HepG2 (cell line): Measurements from ENCODE around the gene LMCD1. TPM values are rescaled to one million over a fixed set of nuclear protein-coding genes. Genes with fewer than 3 reads are reported as not detected.

Experiments
- ARID2 ChIP-seq: sonication (generic); formaldehyde crosslinking; IDR thresholded peaks from 2 replicates; pipeline ENCODE4 v1.8.1; 2022; ENCODE audit warnings: mild to moderate bottlenecking, missing genetic modification reagents, borderline replicate concordance
- DDIT3 ChIP-seq: sonication (generic); formaldehyde crosslinking; IDR thresholded peaks from 2 replicates; pipeline ENCODE4 v1.4.0; 2020; ENCODE audit warnings: mild to moderate bottlenecking, missing genetic modification reagents
- DNMT3B ChIP-seq: conservative IDR thresholded peaks from 2 replicates; pipeline ENCODE4 v1.6.1; 2016; ENCODE audit warnings: missing biosample characterization, control low read depth
- DZIP1 ChIP-seq: sonication (generic); formaldehyde crosslinking; IDR thresholded peaks from 2 replicates; pipeline ENCODE4 v1.5.0; 2020; ENCODE audit warnings: mild to moderate bottlenecking, missing genetic modification reagents
- FOSL2 ChIP-seq: sonication (generic); formaldehyde crosslinking; IDR thresholded peaks from 2 replicates; pipeline ENCODE4 v1.4.0; 2020; ENCODE audit warnings: missing genetic modification reagents
- FUBP1 ChIP-seq: sonication (generic); formaldehyde crosslinking; IDR thresholded peaks from 2 replicates; pipeline ENCODE4 v1.5.1; 2020; ENCODE audit warnings: missing genetic modification reagents, mild to moderate bottlenecking, borderline replicate concordance
- HDAC6 ChIP-seq: fragments of 200-600 bp; sonication (generic); IDR thresholded peaks from 2 replicates; pipeline ENCODE4 v1.7.0; 2017; ENCODE audit warnings: mild to moderate bottlenecking, antibody characterized with exemption, low read length, low read depth
- HMG20A ChIP-seq: IDR thresholded peaks from 2 replicates; pipeline ENCODE4 v1.6.1; 2016; ENCODE audit warnings: borderline replicate concordance
- KDM4B ChIP-seq: sonication (generic); formaldehyde crosslinking; IDR thresholded peaks from 2 replicates; pipeline ENCODE4 v1.4.0; 2020; ENCODE audit warnings: missing genetic modification reagents
- NFYC ChIP-seq: IDR thresholded peaks from 2 replicates; pipeline ENCODE4 v1.6.1; 2016; ENCODE audit warnings: missing genetic modification reagents, missing compliant biosample characterization
- NR0B2 ChIP-seq: sonication (generic); formaldehyde crosslinking; IDR thresholded peaks from 2 replicates; pipeline ENCODE4 v1.4.0; 2020; ENCODE audit warnings: mild to moderate bottlenecking, missing genetic modification reagents
- RBFOX2 ChIP-seq: fragments of 200-400 bp; formaldehyde crosslinking; IDR thresholded peaks from 2 replicates; pipeline ENCODE4 v1.6.1; 2017; ENCODE audit warnings: low read depth, mild to moderate bottlenecking, low read length
- RFX1 ChIP-seq: fragments of 450-650 bp; IDR thresholded peaks from 2 replicates; pipeline ENCODE4 v1.6.1; 2017
- RNF2 ChIP-seq: fragments of 450-650 bp; conservative IDR thresholded peaks from 2 replicates; pipeline ENCODE4 v1.6.1; 2016; ENCODE audit warnings: low read depth
- SAP130 ChIP-seq: IDR thresholded peaks from 2 replicates; pipeline ENCODE4 v1.6.1; 2016; ENCODE audit warnings: low read depth
- TFAP4 ChIP-seq: sonication (generic); IDR thresholded peaks from 2 replicates; pipeline ENCODE4 v1.6.1; 2016; ENCODE audit warnings: low read depth, borderline replicate concordance
- TOE1 ChIP-seq: sonication (generic); formaldehyde crosslinking; IDR thresholded peaks from 2 replicates; pipeline ENCODE4 v1.4.0; 2020; ENCODE audit warnings: mild to moderate bottlenecking, missing genetic modification reagents
- ZBTB49 ChIP-seq: sonication (generic); formaldehyde crosslinking; IDR thresholded peaks from 2 replicates; pipeline ENCODE4 v1.4.0; 2020; ENCODE audit warnings: missing genetic modification reagents, borderline replicate concordance
- ZFP91 ChIP-seq: sonication (generic); formaldehyde crosslinking; IDR thresholded peaks from 2 replicates; pipeline ENCODE4 v1.9.0; 2022; ENCODE audit warnings: missing genetic modification reagents, mild to moderate bottlenecking, borderline replicate concordance
- ZNF674 ChIP-seq: sonication (generic); formaldehyde crosslinking; IDR thresholded peaks from 2 replicates; pipeline ENCODE4 v1.5.0; 2020; ENCODE audit warnings: low read depth, mild to moderate bottlenecking, missing genetic modification reagents
- polyA plus RNA-seq, 8 experiments: library from polyadenylated mRNA; depleted of rRNA in 3 of 8; stranded (reverse) in 7 of 8; unstranded in 1 of 8; fragments of >200 nt; fragmentation: Illumina TruSeq in 4 of 8; extraction: Trizol in 4 of 8; gene quantifications; 2 replicates each; pipeline versions ENCODE4 v1.2.1 to v1.2.3, GENCODE V29; 2011 to 2016; ENCODE audit warnings: low read depth in 4 of 8, missing spikeins in 1 of 8, mixed read lengths in 1 of 8; ENCODE audit not compliant: insufficient read depth in 1 of 8
- total RNA-seq, 5 experiments: library from RNA; depleted of rRNA; stranded (reverse); fragments of >200 nt; fragmentation: Illumina TruSeq; extraction: Trizol; gene quantifications; 2 replicates each; pipeline ENCODE4 v1.2.3, GENCODE V29; 2016; ENCODE audit warnings: low read depth in 1 of 5

Gene LMCD1
- total and polyA plus RNA-seq, 2 of the 13 experiments (the other 11 are each of a cell fraction or from before 2014, with no cell fraction given), result 6.2 to 7.1 TPM

- TF ChIP-seq DZIP1 (CRISPR knock-in tag) (no peak), DNMT3B (CRISPR knock-in tag) (no peak), HDAC6 (no peak), FOSL2 (peak; percentile 77), TOE1 (CRISPR knock-in tag) (no peak), FUBP1 (CRISPR knock-in tag) (no peak), NR0B2 (CRISPR knock-in tag) (no peak), SAP130 (0 out of 2 replicates have a peak, but pooled peaks have one; percentile 30), KDM4B (no peak), RNF2 (no peak), NFYC (CRISPR knock-in tag) (no peak), ARID2 (CRISPR knock-in tag) (0 out of 2 replicates have a peak, but pooled peaks have one; percentile 19), ZFP91 (CRISPR knock-in tag) (no peak), HMG20A (CRISPR knock-in tag) (0 out of 2 replicates have a peak, but pooled peaks have one; percentile 18), TFAP4 (peak; percentile 33; the same call in 1 of the 2 replicates), DDIT3 (CRISPR knock-in tag) (no peak), ZNF674 (CRISPR knock-in tag) (no peak), RFX1 (no peak), ZBTB49 (CRISPR knock-in tag) (no peak), RBFOX2 (no peak)
Measured at GRCh38 chr3:8497582-8497981, 4.0 kb upstream of the LMCD1 start (continued).
